HS-27A (cell line): ENCODE data around the gene GAS6.

ENCODE experiments used
- DNase-seq: peaks from one replicate; pipeline ENCODE4 v3.0.0-alpha.2; 2012; ENCODE audit warnings: low read depth, missing footprints

GAS6 gene

DNA sequence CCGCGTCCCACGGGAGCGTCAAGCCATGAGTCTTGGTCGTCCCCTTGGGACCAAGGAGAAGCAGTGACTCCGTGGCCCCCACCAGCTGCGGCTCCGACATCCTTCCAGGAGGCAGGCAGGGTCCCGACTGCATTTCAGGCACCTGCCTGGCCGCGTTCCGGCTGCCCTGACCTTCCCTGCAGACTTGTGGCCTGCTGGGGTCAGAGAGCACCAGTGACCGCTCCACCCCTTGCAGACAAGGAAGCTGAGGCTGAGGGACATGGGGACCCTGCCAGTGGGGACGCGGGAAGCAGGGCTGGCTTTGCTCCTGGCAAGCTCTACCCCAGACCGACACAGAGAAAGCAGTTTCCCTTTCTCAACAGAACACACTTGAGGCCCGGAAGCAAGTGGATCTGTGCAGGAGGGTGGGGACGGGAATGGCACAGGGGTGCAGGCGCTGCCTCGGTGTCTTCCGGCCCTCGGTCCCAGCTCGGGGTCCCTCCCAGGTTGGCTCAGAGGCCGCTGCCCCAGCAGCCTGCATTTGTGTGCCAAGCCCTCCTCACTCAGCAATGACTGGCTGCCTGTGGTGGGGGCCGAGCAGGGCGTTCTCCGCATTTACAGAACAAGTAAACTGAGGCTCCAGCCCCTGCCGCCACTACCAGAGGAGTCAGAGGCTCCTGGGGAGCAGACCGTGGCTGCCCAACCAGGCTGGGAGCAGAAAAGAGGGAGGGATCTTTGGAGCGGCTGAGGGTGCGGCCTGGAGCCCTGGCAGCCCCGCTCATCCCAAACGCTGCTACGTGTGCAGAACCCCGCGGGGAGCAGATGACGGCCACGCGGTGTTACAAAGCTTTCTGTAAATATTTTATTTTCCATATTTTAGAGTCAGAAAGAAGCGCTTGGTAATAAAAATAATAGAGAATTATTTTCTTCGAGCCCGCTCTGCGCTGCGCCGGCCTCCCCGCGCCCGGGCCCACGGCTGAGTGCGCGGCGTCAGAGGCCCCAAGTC is 43.9 kb downstream of the GAS6 start:
- DNase-seq, result no peak

DNA sequence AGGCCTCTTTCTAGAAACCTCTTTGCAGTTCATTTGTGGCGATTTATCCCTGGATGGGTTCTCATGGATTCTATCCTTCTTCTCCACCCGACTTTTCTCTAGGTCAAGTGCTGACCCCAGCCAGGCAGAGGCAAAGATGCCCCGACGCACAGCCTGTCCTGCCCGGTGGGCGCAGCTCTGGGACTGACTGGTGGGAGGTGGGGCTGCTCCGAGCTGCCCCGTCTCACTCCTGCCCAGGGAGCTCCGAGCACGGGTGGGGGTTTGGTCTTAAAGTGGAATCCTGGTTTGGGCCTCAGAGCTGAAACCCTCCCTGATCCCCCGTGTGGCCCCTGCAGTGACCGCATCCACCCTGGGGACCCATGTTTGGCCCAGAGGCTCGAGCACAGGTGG is 44.5 kb downstream of the GAS6 start:
- DNase-seq, result no peak

- no peak for DNase-seq
Observed at GRCh38 chr13:113818700-113819295, 45.1 kb downstream of the GAS6 start.

DNA sequence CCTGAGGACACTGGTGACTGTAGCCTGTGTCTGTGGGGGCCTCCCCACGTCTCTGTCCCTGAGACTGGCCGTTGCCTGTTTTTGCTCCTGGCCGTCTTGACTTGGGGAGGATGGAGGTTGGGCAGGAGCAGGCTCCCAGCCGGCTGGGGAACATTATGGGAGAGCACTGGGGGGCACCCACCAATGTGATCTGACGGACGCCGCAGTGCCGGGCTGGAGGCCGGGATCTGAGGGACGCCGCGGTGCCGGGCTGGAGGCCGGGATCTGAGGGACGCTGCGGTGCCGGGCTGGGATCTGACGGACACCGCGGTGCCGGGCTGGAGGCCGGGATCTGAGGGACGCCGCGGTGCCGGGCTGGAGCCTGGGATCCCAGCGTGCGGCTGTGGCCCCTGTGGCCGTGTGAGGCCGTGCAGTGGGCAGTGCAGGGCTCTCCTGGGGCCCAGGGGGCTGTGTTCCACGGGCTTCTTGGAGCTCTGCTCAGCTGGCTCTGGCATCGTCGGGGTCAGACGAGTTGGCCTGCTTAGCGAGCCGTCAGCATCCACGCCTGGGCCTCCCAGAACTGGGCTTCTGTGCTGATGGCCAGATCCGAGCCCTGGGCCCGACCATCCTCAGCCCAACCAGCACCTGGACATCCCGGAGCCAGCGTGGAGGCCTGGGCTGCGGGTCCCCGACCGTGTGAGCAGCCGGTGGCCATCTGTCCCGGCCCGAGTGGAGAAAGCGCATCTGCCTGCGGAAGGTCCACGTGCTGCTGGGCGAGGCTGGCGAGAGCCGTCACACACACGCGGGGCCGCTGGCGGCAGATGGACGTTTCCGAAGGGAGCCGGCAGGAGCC is 45.8 kb downstream of the GAS6 start:
- no peak for DNase-seq

- DNase-seq, result no peak
Observed at GRCh38 chr13:113816946-113817859, 46.7 kb downstream of the GAS6 start.

- DNase-seq, result no peak
Observed at GRCh38 chr13:113816254-113816929, 47.5 kb downstream of the GAS6 start.

DNA sequence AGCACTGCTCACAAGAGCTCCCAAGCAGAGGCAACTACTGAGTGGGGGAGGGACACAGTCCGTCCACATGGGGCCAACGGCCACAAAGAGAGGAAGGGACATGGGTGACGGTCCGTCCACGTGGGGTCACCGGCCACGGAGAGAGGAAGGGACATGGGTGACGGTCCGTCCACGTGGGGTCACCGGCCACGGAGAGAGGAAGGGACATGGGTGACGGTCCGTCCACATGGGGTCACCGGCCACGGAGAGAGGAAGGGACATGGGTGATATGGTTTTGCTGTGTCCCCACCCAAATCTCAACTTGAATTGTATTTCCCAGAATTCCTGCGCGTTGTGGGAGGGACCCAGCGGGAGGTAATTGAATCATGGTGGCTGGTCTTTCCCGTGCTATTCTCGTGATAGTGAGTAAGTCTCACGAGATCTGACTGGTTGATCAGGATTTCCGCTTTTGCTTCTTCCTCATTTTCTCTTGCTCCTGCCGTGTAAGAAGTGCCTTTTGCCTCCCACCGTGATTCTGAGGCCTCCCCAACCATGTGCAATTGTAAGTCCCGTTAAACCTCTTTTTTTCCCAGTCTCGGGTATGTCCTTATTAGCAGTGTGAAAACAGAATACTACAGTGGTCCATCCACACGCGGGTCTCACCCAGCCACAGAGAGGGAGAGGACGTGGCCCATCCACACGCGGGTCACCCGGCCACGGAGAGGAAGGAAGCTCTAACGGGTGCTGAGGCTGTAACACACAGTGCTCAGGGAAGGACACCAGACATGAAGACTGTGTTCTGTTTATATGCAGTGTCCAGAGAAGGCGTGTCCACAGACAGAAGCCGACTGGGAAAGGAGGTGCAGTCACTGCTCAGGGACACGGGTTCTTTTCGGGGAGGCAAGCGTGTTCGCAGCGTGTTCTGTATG is 48.5 kb downstream of the GAS6 start:
- DNase-seq, result no peak

DNA sequence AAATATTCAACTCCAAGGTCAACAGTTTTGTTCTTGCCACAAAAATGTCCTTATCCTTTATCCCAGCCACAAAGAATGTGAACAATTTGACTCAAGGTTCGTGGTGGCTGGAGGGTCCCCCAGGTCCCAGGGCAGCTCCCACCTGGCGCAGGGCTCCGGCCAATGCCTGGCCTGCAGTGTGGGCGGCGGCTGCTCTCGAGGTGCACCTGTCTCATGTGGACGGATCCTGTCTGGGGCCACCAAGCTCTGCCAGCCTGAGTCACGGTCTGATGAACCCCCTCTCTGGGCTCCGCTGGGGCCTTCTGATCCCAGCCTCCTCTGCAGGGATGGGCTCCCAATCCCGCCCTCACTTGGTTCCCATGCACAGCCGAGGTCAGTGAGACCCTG is 49.4 kb downstream of the GAS6 start:
- DNase-seq, result no peak

DNA sequence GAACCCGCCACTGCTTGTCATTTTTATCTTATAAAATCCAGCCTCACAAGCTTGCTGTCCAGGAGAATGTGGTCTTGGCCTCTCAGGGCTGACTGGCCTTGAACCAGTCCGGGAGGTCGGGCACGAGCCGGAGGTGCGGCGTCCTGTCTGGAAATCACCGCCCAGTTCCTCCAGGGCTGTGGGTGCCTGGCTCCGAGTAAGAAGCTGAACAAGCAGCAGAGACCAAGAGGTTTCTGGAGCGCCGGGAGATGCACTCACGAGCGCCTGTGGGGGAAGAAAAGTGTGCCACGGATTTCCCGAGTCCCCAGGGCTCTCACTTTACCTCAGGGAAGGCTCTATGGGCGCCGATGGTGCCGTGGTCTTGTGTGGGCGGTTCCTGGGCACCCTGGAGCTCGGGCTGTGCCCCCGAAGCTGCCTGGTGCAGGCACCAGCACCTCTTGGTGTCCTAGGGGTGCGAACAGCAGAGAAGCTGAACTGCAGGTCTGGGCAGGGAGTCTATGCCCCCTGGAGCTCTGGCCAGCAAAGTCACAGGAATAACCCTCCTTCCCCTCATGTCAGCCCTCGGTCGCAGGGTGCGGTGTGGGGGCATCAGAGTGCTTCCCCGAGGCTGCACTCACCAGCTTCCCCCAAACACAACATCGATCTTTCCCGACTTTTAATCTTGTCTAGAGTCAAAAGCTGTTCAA is 50.0 kb downstream of the GAS6 start:
- DNase-seq, result no peak

DNA sequence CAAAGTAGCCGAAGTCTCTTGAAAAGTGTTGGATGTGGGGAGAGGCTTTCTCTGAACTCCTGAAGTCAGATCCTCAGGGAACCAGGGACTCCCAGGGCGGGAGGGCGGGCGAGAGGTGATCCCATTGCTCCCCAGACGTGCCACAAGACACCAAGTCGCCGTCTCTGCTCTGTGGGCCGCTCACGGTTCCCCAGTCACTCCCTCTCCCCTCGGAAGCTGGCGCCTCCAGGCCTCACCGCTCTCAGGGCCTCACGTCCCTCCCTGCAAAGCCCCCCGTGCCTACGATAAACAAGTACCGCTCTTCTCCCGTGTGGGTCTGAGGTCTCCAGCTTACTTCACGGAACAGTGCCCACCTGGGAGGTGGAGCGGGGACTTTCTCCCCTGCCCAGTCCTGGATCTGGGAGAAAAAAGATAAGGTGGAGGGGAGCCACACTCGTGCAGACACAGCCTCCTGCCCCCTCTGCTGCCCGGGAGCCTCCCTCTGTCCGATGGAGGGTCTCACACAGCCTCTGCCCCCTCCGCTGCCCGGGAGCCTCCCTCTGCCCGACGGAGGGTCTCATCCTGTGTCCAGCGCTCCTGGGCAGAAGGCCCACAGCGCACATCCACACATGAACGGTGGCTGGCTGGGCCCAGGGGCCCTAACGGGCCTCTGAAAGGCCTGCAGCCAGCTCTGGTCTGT is 50.7 kb downstream of the GAS6 start:
- no peak for DNase-seq

GRCh38 chr13:113812178-113813040 is 51.5 kb downstream of the GAS6 start:
- no peak for DNase-seq

GRCh38 chr13:113811081-113811928 is 52.6 kb downstream of the GAS6 start:
- no peak for DNase-seq

DNA sequence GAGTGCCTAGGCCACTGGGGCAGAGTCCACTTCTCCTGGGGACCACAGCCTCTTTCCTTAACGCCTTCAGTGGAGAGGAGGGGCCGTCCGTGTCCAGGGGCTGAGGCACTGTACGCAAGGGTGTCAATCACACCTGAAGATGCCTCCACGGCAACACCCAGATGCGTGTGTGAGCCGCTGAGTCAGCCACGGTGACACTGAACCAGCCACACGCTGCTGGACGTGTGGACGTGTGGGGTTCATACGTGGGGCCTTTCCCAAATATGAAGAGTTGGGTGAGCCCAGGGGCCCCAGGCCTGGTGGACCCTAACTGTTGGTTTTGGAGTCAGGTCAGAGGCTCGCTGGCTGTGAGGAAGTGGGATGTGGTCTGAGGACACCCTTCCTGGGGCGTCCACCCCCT is 53.2 kb downstream of the GAS6 start:
- no peak for DNase-seq

DNA sequence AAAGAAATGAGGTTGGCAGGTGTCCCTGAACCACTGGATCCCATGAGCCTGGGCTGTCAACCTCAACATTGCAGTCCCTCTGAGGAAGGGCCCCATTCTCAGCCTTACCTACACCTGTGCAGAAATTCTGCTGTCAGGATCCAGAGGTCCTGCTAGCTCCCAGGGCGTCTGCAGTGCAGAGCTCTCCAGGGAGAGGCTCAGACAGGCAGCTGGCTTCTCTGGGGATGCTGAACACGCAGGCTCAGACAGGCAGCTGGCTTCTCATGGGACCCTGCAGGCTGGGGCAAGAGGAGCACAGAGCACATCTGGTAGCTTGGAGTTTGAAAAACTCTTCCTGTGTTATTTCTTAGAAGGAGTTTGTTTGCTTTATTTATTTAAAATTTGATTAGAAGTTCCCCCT is 53.9 kb downstream of the GAS6 start:
- no peak for DNase-seq

DNA sequence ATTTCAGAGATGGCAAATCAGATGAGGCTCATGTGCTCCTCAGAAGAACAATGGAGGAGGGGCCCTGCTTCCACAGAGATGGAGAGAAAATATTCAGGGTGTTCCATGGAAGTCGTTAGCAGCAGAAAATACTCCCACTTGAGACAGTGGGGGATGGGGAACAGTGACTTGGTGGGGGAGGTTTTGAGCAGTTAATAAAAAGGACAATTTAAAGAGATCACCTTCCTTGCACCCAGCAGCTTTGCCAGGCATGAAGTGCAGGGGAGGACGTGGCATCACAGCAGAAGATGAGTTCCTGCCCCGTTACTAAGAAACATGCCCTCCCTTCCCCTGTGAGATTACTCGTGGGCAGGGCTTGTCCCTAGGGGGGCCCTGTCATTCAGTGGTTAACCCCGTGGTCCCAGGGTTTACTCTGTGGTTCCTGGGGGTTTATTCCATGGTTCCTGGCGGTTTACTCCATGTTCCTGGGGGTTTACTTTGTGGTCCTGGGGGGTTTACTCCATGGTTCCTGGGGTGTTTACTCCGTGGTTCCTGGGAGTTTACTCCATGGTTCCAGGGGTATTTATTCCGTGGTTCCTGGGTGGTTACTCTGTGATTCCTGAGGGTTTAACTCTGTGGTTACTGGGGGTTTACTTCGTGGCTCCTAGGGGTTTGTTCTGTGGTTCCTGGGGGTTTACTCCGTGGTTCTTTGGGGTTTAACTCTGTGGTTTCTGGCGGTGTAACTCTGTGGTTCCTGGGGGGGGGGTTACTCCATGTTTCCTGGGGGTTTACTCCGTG is 55.6 kb downstream of the GAS6 start:
- no peak for DNase-seq

GRCh38 chr13:113806526-113806925 is 57.4 kb downstream of the GAS6 start:
- DNase-seq, result no peak
